GM12872 (cell line): ENCODE results near the gene VAC14.

Experiments used
- TF ChIP-seq, protein P1 (sequence below): IDR thresholded peaks from 3 replicates; pipeline ENCODE4 v1.5.1; 2011; ENCODE audit warnings: low read depth, mild to moderate bottlenecking, low read length, moderate library complexity; ENCODE audit not compliant: insufficient read depth

The VAC14 gene

DNA sequence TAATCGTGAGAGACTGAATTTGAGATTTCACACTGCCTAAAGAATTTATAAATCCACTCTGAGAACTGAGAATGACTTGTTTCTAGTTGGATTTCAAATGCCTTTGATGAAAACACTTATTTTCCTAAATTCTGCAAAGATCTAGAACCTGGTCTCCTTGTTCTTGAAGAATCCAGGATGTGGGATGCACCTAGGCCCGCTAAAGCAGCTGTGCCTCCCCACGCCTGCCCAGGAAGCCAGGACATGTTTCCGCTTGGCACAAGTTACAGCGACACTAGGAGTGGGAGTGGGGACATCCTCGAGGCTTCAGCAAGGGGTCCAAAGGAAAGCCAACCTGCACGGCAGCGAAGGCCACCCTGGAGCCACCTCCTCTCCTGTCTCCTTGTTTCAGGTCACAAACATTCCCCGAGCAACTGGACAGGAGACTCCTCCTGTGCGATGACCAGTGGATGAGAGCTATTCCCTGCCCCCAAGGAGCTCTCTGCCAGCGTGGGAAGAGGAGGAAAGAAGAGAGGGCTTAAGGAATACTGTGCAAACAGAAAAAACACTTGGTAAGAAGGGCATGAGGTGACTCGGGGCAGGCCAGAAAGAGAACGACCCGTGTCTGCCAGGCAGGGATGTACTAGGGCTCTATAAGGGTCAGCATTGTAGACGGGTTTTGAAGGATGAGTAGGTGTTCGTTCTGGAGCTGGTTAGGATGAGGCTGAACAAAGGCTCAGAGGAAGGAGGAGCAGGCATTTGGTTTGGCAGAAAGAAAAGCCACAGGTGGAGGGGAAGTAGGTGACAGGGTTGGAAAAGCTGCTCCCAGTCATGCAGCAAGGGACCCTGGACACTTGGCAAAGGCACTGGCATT lies 11.1 kb downstream of the VAC14 start:
- TF ChIP-seq, protein P1, sequence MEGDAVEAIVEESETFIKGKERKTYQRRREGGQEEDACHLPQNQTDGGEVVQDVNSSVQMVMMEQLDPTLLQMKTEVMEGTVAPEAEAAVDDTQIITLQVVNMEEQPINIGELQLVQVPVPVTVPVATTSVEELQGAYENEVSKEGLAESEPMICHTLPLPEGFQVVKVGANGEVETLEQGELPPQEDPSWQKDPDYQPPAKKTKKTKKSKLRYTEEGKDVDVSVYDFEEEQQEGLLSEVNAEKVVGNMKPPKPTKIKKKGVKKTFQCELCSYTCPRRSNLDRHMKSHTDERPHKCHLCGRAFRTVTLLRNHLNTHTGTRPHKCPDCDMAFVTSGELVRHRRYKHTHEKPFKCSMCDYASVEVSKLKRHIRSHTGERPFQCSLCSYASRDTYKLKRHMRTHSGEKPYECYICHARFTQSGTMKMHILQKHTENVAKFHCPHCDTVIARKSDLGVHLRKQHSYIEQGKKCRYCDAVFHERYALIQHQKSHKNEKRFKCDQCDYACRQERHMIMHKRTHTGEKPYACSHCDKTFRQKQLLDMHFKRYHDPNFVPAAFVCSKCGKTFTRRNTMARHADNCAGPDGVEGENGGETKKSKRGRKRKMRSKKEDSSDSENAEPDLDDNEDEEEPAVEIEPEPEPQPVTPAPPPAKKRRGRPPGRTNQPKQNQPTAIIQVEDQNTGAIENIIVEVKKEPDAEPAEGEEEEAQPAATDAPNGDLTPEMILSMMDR = no peak

DNA sequence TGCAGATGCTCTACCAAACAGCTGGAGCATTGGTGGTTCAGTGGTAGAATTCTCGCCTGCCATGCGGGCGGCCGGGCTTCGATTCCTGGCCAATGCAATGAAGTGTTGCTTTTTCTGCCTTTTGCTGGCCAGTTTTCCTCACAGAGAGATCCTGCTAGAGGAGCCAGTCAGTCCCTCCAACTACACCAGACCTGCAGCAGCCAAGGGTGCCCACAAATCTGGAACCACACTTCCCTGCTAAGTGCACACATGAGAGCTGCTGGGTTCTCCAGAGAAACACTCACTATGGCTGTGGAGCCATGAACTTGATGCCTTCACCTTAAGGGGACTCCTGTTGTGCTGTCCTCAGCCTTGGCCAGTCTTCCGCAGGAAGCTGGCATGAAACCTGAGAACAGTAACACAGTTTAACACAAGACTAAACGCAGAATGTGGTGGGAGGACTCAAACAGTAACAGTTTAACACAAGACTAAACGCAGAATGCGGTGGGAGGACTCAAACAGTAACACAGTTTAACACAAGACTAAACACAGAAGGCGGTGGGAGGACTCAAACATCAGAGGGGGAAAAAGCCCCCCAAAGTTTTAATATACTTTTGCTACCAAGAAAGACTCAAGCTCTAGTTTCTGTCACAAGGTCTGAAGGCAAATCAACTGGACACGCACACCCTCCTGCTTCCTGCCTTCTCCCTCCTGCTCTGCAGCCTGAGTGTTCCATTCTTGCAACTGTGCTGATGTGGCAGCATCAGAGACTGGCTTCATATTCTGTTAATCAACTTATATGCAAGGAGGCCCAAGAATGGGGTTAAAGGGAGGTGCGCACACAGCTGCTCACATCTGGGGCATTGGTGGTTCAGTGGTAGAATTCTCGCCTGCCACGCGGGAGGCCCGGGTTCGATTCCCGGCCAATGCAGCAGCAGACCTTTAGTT lies 12.0 kb downstream of the VAC14 start:
- TF ChIP-seq, protein P1 = no peak

DNA sequence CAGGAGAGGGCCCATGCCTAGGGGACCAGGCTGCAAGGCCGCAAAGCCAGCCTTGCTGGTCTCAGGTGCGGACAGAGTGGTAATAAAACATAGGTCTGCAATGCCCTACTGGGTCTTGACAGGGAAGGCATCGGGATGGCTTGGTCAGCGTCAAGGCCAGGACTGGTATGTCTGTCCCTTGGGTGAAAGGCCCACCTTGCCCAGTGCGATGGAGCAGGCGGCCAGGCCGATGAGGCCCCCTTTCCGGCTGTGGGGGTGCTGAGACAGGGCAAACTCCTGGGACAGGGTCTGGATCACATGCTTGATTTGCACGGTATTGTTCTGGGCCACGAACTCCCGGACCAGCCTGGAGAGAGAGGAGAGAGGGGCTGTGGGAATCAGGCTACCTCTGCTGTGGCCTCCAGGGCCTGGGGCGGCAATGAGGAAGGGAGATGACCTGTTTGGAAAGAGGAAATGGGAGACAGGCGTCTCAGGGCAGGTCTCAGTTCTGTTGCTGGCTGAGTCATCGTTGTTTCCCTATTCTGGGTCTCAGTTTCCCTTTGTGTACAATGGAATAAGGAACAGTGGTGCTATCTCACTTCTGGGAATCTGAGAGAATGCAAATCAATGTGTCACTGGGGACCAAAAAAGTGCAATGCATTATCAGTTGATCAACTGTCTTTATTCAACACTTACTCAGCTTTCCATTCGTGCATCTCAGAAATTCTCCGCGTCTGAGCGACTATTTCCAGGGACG lies 14.8 kb downstream of the VAC14 start:
- TF ChIP-seq, protein P1 = no peak

DNA sequence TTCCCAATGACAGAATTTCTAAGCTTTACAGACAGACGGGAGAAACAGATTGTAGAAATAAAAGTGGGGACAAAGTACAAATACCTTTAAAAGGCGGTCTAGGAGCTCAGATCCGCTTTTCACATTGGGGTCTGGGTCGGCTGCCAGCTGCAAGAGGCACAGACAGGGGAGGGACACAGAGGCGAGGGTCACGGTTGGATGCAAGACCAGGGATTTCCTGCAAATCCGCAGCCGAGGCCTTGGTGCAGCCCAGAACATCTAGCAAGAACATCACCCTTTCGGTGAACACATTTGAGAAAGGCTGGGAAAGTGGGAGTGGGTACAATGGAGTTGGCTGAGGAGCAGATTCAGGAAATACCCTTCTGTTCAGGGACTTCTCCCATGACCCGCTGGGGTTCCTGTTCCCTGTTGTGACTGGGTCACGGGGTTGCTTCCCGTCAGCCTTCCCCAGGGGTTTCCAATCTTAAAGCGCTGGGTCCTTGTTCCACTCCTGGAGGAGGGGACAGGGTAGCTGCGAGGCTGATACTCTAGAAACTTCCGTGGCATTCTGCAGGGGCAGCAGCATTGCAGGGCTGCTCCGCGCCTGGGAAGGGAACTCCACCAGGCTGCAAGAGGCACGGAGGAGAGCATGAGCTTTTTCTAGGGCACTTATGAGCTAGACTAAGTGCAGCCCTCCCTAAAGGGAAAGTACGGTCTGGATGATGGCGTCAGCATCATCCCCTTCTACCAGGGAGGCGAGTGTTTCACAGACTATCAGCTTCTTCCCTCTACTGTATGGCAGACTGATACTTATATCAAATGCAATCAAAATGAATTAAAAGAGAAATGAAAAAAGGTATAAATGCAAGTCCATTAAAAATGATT lies 16.0 kb downstream of the VAC14 start:
- TF ChIP-seq, protein P1 = no peak

DNA sequence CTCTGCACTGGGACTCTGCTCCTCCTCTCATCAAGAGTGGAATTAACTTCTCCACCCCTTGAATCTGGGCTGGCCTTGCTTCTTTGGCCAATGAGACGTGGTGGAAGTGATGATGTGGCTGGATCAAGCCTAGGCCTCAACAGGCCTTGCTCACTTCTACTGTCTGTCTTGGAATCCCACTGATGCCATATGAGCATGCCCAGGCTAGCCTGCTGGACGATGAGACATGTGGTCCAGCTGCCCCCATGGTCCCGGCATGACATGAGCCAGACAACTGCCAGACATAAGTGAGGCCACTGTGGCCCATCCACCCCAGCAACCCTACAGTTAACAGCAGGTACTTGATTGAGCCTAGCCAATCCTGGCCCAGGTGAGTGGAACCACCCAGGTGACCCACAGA lies 18.7 kb downstream of the VAC14 start:
- TF ChIP-seq, protein P1 = no peak

DNA sequence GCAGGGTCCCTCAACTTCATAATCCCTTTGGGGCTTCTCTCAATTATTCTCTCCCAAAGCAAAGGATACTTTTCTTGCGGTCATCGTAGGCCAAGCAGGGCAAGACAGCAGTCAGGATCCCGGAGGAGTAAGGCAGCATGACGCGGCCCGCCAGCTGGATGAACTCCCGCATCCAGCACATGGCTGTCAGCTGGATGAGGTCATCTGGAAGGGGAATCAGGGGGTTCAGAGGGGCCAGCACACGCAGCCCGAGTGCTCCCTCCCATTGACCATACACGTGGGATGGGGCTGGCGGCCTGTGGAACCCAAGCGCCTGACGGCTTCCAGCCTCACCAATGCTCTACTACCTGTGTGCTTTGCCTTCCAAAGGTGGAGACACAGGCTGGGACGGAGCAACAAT lies 19.2 kb downstream of the VAC14 start:
- TF ChIP-seq, protein P1 = no peak
